ENCODE measurements around the gene IAH1.

DNA sequence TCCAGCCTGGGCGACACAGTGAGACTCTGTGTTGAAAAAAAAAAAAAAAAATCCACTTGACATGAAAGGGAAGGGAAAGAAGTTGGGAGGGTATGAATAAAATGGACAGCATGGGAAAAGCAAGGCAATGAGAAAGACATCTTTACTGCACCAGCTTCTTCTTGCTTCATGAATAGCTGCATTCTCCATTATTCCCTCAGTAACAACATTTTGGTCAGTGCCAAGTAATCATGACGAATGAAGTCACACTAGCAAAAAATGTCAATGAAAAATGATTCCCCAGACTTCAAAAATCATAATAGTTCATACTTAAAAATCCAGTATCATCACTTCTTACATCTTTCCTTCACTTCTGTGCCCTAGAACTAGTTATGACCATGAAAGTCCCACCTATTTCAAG lies 50.9 kb downstream of the IAH1 start:
- no peak for TF ChIP-seq CTCF (IDR thresholded peaks at IDR 0.05; ENCODE audit: insufficient read depth, low read depth, low read length)
- no peak for TF ChIP-seq EZH2 (IDR thresholded peaks at IDR 0.05; ENCODE audit: insufficient read depth, low read length)

All from astrocyte (in vitro differentiated cells and primary cell).